ENCODE data around the gene POU6F2. TPM values are rescaled to one million over a fixed set of nuclear protein-coding genes. Genes with fewer than 3 reads are reported as not detected.

The POU6F2 gene
- total RNA-seq, 2 experiments from 2014 or later: not detected

DNA sequence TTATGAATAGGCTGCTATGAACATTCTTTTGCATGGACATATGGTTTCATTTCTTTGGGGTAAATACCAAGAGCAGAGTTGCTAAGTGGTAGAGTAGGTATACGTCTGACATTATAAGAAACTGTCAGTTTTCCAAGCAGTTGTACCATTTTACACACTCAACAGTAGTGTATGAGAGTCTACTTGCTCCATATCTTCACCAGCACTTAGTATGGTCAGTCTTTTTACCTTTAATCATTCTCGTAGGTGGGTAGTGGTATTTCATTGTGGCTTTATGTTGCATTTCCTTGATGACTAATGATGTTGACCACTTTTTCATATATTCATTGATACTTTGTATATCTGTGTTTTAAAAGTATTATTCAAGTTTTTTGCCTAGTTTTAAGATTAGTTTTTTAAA lies 45.1 kb downstream of the POU6F2 start:
- DNase-seq: no peak
- no peaks in the 10 kb centered on the region for H3K4me1 Mint-ChIP-seq (ENCODE audit: low read depth)
- peaks cover 4% of the 10 kb centered on the region for H3K27me3 Mint-ChIP-seq
- H3K4me3 Mint-ChIP-seq: no peak overlapping the region
- POLR2A ChIA-PET: no interaction called here
- TF ChIP-seq, protein P1, sequence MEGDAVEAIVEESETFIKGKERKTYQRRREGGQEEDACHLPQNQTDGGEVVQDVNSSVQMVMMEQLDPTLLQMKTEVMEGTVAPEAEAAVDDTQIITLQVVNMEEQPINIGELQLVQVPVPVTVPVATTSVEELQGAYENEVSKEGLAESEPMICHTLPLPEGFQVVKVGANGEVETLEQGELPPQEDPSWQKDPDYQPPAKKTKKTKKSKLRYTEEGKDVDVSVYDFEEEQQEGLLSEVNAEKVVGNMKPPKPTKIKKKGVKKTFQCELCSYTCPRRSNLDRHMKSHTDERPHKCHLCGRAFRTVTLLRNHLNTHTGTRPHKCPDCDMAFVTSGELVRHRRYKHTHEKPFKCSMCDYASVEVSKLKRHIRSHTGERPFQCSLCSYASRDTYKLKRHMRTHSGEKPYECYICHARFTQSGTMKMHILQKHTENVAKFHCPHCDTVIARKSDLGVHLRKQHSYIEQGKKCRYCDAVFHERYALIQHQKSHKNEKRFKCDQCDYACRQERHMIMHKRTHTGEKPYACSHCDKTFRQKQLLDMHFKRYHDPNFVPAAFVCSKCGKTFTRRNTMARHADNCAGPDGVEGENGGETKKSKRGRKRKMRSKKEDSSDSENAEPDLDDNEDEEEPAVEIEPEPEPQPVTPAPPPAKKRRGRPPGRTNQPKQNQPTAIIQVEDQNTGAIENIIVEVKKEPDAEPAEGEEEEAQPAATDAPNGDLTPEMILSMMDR (IDR thresholded peaks at IDR 0.05): no peak
- CTCF ChIA-PET: no interaction called here
- no peak for ATAC-seq
- H3K27ac Mint-ChIP-seq: no peak overlapping the region
- intact Hi-C loops (cut with micrococcal nuclease): no loop called here
- no peaks in the 10 kb centered on the region for H3K36me3 Mint-ChIP-seq (ENCODE audit: low read depth)
- peaks cover 8% of the 10 kb centered on the region for H3K9me3 Mint-ChIP-seq

DNA sequence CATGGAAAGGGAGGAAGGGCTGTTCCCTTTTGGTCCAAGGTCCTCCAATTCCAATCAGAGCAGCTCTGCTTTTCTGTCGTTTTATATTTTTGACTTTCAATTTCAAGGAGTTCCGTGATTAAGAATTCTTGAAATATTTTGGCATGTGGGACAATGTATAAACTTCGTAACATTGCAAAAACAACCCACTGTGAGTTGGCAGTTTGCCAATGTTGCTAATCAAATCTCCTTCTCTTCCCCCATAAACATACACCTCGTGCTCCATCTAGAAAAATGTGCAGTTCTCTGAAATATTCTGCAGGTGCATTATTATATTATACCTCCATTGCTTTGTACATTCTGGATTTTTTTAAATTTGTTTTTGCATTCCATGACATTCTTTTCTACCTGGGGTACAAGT lies 49.8 kb downstream of the POU6F2 start:
- POLR2A ChIA-PET: no interaction called here
- H3K36me3 Mint-ChIP-seq (ENCODE audit: low read depth): no peaks in the 10 kb centered on the region
- CTCF ChIA-PET: no interaction called here
- H3K9me3 Mint-ChIP-seq: peaks cover 7% of the 10 kb centered on the region
- H3K27ac Mint-ChIP-seq: no peak overlapping the region
- H3K4me1 Mint-ChIP-seq (ENCODE audit: low read depth): no peaks in the 10 kb centered on the region
- ATAC-seq: no peak
- H3K27me3 Mint-ChIP-seq: peaks cover 5% of the 10 kb centered on the region
- intact Hi-C loops (cut with micrococcal nuclease): no loop called here
- DNase-seq: no peak
- H3K4me3 Mint-ChIP-seq: no peak overlapping the region
- TF ChIP-seq, protein P1 (IDR thresholded peaks at IDR 0.05): no peak

DNA sequence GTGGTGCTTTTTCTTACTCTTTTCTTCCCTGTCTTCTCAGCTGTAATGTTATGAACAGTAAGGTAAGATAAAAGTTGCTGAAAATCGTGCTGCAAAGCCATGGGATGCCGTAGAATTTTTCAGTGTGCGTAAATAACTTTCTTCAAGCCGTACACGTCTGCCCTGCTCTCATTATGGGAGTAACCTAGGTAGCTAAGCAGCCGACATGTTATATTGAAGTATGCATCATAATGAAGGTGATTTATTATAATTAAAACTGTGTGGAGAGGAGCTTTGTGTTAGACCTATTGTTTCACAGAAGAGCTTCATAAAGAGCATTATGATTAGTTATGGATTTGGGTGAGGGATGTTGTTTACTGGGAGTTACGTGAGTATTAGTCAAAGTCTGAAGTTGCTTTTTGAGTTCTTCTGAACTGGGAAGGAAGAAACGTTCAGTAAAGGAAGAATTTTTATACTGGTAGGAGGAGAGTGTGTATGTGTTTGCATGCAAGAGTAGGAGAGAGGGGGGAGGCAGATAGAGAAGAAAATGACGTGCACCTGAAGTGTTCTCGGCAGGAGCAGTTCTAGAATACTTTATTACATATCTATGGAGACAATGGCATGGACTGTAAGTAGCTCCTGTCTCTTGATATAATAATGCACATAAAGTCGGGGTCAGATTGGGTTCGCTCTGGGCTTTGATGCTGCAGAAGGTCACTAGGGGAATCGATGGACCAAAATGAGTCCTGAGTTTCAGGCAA lies 56.3 kb downstream of the POU6F2 start:
- TF ChIP-seq, protein P1 (IDR thresholded peaks at IDR 0.05): no peak
- no peak for ATAC-seq
- DNase-seq: no peak
- Mint-ChIP-seq H3K4me1 (ENCODE audit: low read depth) (no peaks in the 10 kb centered on the region), H3K27me3 (peaks cover 4% of the 10 kb centered on the region), H3K36me3 (ENCODE audit: low read depth) (no peaks in the 10 kb centered on the region), H3K9me3 (no peaks in the 10 kb centered on the region), H3K4me3 (no peak overlapping the region), H3K27ac (no peak overlapping the region)
- CTCF ChIA-PET: no interaction called here
- intact Hi-C loops (cut with micrococcal nuclease): no loop called here
- POLR2A ChIA-PET: no interaction called here

- ChIA-PET CTCF (interaction anchor here (0.9 kb wide), 1 partner anchor 11 kb away, joined by 3 read pairs; no protein-coding TSS in a partner anchor), POLR2A (no interaction called here)
- TF ChIP-seq, protein P1 (IDR thresholded peaks at IDR 0.05): no peak
- H3K9me3 Mint-ChIP-seq: no peaks in the 10 kb centered on the region
- no peaks in the 10 kb centered on the region for H3K36me3 Mint-ChIP-seq (ENCODE audit: low read depth)
- DNase-seq (no peak), ATAC-seq (no peak)
- peaks cover 4% of the 10 kb centered on the region for H3K27me3 Mint-ChIP-seq
- H3K4me3 Mint-ChIP-seq: no peak overlapping the region
- no peaks in the 10 kb centered on the region for H3K4me1 Mint-ChIP-seq (ENCODE audit: low read depth)
- intact Hi-C loops (cut with micrococcal nuclease): no loop called here
- H3K27ac Mint-ChIP-seq: no peak overlapping the region
Measured at GRCh38 chr7:39035156-39035555, 57.4 kb downstream of the POU6F2 start.

- H3K27ac Mint-ChIP-seq: no peak overlapping the region
- ChIA-PET POLR2A (no interaction called here), CTCF (interaction anchor here (0.9 kb wide), 1 partner anchor 10 kb away, joined by 3 read pairs; no protein-coding TSS in a partner anchor)
- H3K9me3 Mint-ChIP-seq: no peaks in the 10 kb centered on the region
- H3K4me1 Mint-ChIP-seq (ENCODE audit: low read depth): no peaks in the 10 kb centered on the region
- TF ChIP-seq, protein P1 (IDR thresholded peaks at IDR 0.05): no peak
- ATAC-seq (no peak), DNase-seq (no peak)
- H3K36me3 Mint-ChIP-seq (ENCODE audit: low read depth): no peaks in the 10 kb centered on the region
- peaks cover 3% of the 10 kb centered on the region for H3K27me3 Mint-ChIP-seq
- intact Hi-C loops (cut with micrococcal nuclease): no loop called here
- H3K4me3 Mint-ChIP-seq: no peak overlapping the region
Measured at GRCh38 chr7:39035903-39036302, 58.2 kb downstream of the POU6F2 start.
